ENCODE measurements around the gene TMEM130. TPM values are rescaled to one million over a fixed set of nuclear protein-coding genes. Genes with fewer than 3 reads are reported as not detected.

Gene TMEM130
- total RNA-seq, 2 experiments from 2014 or later = not detected

DNA sequence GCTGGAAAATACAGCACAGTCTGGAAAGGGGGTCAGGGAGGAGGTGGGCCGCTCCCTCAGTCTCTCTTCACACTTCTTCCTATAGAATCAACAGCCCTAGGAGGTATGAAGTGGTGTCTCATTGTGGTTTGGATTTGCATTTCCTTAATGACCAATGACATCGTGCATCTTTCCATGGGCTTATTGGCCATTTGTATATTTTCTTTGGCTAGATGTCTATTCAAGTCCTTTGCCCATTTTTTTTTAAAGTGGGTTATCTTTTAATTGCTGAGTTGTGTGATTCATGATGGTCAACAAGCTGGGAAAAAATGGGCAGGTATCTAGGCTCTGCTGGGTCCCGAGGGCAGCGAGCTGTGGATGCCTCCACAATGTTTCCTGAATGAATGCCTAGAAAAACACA is 29.1 kb downstream of the TMEM130 start:
- Mint-ChIP-seq H3K27me3 (peaks cover 4% of the 10 kb centered on the region), H3K4me1 (no peaks in the 10 kb centered on the region), H3K36me3 (no peaks in the 10 kb centered on the region), H3K9me3 (no peaks in the 10 kb centered on the region), H3K4me3 (no peak overlapping the region), H3K27ac (no peak overlapping the region)
- DNase-seq = no peak

GRCh38 chr7:98840096-98840495 is 29.7 kb downstream of the TMEM130 start:
- Mint-ChIP-seq H3K27me3 (peaks cover 4% of the 10 kb centered on the region), H3K4me1 (no peaks in the 10 kb centered on the region), H3K4me3 (no peak overlapping the region), H3K27ac (no peak overlapping the region), H3K36me3 (no peaks in the 10 kb centered on the region), H3K9me3 (no peaks in the 10 kb centered on the region)
- DNase-seq = no peak

DNA sequence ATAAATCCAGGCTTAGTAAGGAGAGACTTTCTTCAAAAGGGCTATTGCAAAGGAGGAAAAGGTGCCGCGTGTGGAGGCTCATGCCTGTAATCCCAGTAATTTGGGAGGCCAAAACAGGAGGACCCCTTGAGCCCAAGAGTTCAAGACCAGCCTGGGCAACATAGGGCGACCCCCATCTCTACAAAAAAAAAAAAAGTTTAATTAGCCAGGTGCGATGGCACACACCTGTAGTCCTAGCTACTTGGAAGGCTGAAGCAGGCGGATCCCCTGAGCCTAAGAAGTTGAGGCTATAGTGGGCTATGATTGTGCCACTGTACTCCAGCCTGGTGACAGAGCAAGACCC is 32.2 kb downstream of the TMEM130 start:
- Mint-ChIP-seq H3K27ac (no peak overlapping the region), H3K27me3 (peaks cover 4% of the 10 kb centered on the region), H3K4me1 (no peaks in the 10 kb centered on the region)

DNA sequence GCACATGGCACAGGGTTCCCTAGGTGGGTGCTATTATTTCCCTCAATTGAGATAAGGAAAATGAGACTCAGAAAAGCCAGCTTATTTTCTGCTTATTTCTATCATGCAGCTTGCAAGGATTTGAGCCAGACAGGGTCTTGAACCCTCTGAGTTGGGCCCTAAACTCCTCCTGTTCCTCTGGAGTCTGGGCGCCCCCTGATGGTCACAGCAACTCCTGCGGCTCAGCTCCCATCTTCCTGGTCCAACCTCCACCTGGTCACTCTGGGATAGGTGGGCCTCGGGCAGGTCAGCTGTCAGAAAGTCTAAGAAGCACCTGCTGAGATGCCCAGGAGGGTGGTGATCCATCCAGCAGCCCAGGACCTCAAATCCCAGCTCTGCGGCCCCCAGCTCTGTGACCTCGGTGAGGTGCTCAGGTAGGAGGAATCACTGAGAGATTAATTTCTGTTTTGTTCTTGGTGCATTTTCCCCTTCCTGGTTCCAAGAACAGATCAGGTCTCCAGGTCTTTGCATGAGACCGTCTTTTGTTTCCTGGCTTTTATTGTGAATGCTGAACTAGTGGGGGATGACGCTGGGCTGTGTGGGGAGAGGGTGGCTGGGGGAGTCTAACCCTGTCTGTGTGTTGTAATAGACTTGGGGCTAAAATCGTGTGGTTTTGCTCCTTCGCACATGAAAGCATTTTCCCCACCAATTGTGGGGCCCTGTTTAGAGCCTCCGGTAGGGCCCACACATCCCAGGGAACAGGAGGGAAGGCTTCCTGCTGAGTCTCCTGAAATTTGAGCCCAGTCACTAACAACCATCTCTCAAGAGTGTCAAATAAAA is 32.8 kb downstream of the TMEM130 start:
- H3K36me3 Mint-ChIP-seq = no peaks in the 10 kb centered on the region
- H3K27me3 Mint-ChIP-seq = peaks cover 4% of the 10 kb centered on the region
- no peak overlapping the region for H3K4me3 Mint-ChIP-seq
- H3K4me1 Mint-ChIP-seq = no peaks in the 10 kb centered on the region
- DNase-seq = peak; percentile 18
- H3K27ac Mint-ChIP-seq = no peak overlapping the region
- no peaks in the 10 kb centered on the region for H3K9me3 Mint-ChIP-seq

More for the DNA sequence above, 32.2 kb downstream of the TMEM130 start:
- Mint-ChIP-seq H3K4me3 (no peak overlapping the region), H3K9me3 (no peaks in the 10 kb centered on the region), H3K36me3 (no peaks in the 10 kb centered on the region)
- no peak for DNase-seq

DNA sequence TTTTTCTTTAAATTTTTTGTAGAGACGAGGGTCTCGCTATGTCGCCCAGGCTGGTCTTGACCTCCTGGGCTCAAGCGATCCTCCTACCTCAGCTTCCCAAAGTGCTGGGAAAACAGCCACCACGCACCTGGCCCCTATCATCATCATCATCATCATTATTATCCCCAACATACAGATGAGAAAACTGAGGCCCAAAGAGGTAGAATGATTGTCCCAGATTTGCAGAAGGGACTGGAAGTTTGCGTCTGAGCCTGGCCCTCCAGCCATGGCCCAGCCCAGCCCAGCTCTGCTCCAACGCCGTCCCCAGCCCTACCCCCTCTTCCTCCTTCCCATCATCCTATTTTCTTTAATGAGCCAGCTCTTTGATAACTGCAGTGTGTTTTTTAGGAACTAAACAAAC is 34.9 kb downstream of the TMEM130 start:
- H3K4me1 Mint-ChIP-seq = no peaks in the 10 kb centered on the region
- H3K27me3 Mint-ChIP-seq = peaks cover 4% of the 10 kb centered on the region
- no peak for DNase-seq
- H3K36me3 Mint-ChIP-seq = no peaks in the 10 kb centered on the region
- no peak overlapping the region for H3K27ac Mint-ChIP-seq
- H3K4me3 Mint-ChIP-seq = no peak overlapping the region
- no peaks in the 10 kb centered on the region for H3K9me3 Mint-ChIP-seq

DNA sequence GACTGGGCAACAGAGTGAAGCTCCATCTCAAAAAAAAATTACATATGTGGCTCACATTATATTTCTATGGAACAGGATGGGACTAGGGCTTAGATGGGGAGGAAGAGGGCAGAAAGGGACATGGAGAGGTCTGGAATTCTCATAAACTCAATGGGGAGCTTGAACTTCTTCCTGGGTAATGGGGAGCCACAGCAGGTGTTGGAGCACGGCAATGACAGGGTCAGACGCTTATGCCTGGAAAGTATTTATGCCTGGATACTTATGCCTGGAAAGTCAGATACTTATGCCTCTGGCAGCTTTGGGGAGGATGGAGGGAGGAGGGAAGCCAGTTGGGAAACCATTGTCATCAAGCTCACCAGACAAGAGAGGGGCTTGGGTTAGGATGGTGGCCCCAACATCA is 36.8 kb downstream of the TMEM130 start:
- Mint-ChIP-seq H3K4me1 (no peaks in the 10 kb centered on the region), H3K27me3 (peaks cover 4% of the 10 kb centered on the region), H3K9me3 (no peaks in the 10 kb centered on the region), H3K36me3 (no peaks in the 10 kb centered on the region), H3K4me3 (no peak overlapping the region), H3K27ac (no peak overlapping the region)
- no peak for DNase-seq

- no peak overlapping the region for H3K27ac Mint-ChIP-seq
- peak; percentile 8 for DNase-seq
- H3K9me3 Mint-ChIP-seq = no peaks in the 10 kb centered on the region
- no peaks in the 10 kb centered on the region for H3K4me1 Mint-ChIP-seq
- no peaks in the 10 kb centered on the region for H3K36me3 Mint-ChIP-seq
- no peak overlapping the region for H3K4me3 Mint-ChIP-seq
- peaks cover 8% of the 10 kb centered on the region for H3K27me3 Mint-ChIP-seq
Observed at GRCh38 chr7:98831641-98832221, 38.1 kb downstream of the TMEM130 start.

GRCh38 chr7:98830972-98831548 is 38.8 kb downstream of the TMEM130 start:
- no peak for DNase-seq
- Mint-ChIP-seq H3K9me3 (no peaks in the 10 kb centered on the region), H3K27me3 (peaks cover 8% of the 10 kb centered on the region), H3K4me3 (no peak overlapping the region), H3K4me1 (no peaks in the 10 kb centered on the region), H3K36me3 (no peaks in the 10 kb centered on the region), H3K27ac (no peak overlapping the region)

DNA sequence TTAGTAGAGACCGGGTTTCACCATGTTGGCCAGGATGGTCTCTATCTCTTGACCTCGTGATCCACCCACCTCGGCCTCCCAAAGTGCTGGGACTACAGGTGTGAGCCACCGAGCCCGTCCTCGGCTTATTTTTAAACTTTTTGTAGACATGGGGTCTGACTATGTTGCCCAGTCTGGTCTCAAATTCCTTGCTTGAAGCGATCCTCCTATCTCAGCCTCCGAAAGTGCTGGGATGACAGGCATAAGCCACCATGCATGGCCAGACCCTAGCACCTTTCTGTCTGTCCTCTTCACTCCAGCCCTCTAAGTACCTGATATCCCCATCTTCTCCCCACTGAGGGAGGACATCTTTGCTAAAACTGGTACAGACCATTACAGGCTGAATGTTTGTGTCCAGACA is 41.4 kb downstream of the TMEM130 start:
- Mint-ChIP-seq H3K27ac (no peak overlapping the region), H3K4me3 (no peak overlapping the region), H3K4me1 (no peaks in the 10 kb centered on the region), H3K9me3 (no peaks in the 10 kb centered on the region), H3K27me3 (peaks cover 11% of the 10 kb centered on the region), H3K36me3 (no peaks in the 10 kb centered on the region)
- DNase-seq = no peak

DNA sequence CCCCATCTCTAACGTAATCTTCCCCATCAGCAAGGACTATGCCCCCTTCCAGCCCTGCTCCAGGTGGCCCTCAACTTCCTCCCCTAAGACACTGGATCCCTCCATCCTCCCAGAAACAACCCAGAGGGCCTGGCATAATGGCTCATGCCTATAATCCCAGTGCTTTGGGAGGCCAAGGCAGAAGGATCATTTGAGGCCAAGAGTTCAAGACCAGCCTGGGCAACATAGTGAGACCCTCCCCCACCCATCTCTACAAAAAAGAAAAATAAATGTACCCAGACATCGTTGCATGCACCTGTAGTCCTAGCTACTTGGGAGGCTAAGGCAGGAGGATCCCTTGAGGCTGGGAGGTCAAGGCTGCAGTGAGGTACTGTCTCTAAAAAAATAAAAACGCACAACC is 42.6 kb downstream of the TMEM130 start:
- Mint-ChIP-seq H3K4me1 (no peaks in the 10 kb centered on the region), H3K9me3 (no peaks in the 10 kb centered on the region), H3K27me3 (peaks cover 11% of the 10 kb centered on the region), H3K4me3 (no peak overlapping the region), H3K36me3 (no peaks in the 10 kb centered on the region), H3K27ac (no peak overlapping the region)
- no peak for DNase-seq

- H3K4me3 Mint-ChIP-seq = no peak overlapping the region
- peaks cover 11% of the 10 kb centered on the region for H3K27me3 Mint-ChIP-seq
- no peaks in the 10 kb centered on the region for H3K36me3 Mint-ChIP-seq
- H3K27ac Mint-ChIP-seq = no peak overlapping the region
- DNase-seq = no peak
- H3K4me1 Mint-ChIP-seq = no peaks in the 10 kb centered on the region
- no peaks in the 10 kb centered on the region for H3K9me3 Mint-ChIP-seq
Observed at GRCh38 chr7:98826811-98827231, 43.0 kb downstream of the TMEM130 start.

DNA sequence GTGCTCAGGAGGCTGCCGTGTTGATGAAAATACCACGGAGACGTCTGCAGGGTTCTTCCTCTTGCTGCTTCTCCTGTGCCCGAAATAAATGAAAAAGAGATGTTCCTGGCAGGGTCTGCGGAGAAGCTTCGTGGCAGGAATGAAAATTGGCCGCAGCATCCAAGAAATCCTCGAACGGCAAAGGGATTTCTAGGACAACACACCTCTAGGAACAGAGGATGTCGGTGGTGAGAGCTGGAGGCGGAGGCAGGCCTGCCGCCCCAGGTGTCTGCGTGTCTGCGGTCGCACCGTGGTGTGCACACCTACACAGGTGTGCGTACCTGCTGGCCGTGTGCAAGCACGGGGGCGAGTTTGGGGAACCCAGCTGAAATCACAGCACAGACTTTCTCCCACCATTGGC is 43.4 kb downstream of the TMEM130 start:
- H3K9me3 Mint-ChIP-seq = no peaks in the 10 kb centered on the region
- H3K27ac Mint-ChIP-seq = no peak overlapping the region
- H3K4me1 Mint-ChIP-seq = no peaks in the 10 kb centered on the region
- no peaks in the 10 kb centered on the region for H3K36me3 Mint-ChIP-seq
- H3K27me3 Mint-ChIP-seq = peaks cover 11% of the 10 kb centered on the region
- no peak for DNase-seq
- H3K4me3 Mint-ChIP-seq = no peak overlapping the region

GRCh38 chr7:98823226-98823625 is 46.6 kb downstream of the TMEM130 start:
- Mint-ChIP-seq H3K36me3 (no peaks in the 10 kb centered on the region), H3K4me1 (no peaks in the 10 kb centered on the region), H3K9me3 (no peaks in the 10 kb centered on the region), H3K4me3 (no peak overlapping the region), H3K27me3 (peaks cover 11% of the 10 kb centered on the region), H3K27ac (no peak overlapping the region)
- DNase-seq = no peak

- Mint-ChIP-seq H3K9me3 (no peaks in the 10 kb centered on the region), H3K4me3 (no peak overlapping the region), H3K4me1 (no peaks in the 10 kb centered on the region), H3K27me3 (peaks cover 5% of the 10 kb centered on the region), H3K27ac (no peak overlapping the region), H3K36me3 (no peaks in the 10 kb centered on the region)
- no peak for DNase-seq
Observed at GRCh38 chr7:98821348-98821747, 48.5 kb downstream of the TMEM130 start.

DNA sequence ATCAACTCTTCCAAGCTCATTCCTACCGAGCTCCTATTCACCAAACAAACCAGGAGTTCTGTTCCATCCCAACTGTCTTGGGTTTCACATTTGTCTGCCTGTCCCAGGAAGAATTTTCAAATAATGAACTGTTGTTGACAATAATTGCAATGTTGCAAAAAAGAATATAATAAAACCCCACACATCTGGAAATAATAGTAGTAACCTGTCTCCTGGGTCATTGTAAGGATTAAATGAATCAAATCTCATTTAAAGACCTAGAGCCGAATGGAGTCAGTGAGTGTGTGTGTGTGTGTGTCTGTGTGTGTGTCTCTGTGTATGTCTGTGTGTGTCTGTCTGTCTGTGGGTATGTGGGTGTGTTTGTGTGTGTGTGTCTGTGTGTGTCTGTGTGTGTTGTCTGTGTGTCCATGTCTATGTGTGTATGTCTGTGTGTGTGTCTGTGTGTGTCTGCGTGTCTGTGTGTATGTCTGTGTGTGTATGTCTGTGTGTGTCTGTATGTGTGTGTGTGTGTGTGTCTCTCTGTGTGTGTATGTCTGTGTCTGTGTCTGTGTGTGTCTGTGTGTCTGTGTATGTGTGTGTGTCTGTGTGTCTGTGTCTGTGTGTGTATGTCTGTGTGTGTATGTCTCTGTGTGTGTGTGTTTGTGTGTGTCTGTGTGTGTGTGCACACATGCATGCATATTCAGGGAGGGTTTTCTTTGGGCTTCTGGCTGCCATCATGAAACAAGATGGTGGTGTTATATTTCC is 52.7 kb downstream of the TMEM130 start:
- Mint-ChIP-seq H3K4me3 (no peak overlapping the region), H3K27me3 (no peaks in the 10 kb centered on the region), H3K4me1 (no peaks in the 10 kb centered on the region), H3K9me3 (no peaks in the 10 kb centered on the region), H3K27ac (no peak overlapping the region), H3K36me3 (no peaks in the 10 kb centered on the region)
- DNase-seq = no peak

Measured in activated naive CD8-positive, alpha-beta T cell treated with anti-CD3 and anti-CD28 coated beads for 36 hours (primary cell).